Renal pelvis (tissue), 4 donors: ENCODE results near the gene MUC21. TPM values are rescaled to one million over a fixed set of nuclear protein-coding genes. Genes with fewer than 3 reads are reported as not detected.
"Not testable (repeated sequence)": the region's sequence is repeated elsewhere in the genome, so short reads cannot be mapped to it uniquely, and the experiment has no call there.

ENCODE experiments used
- DNase-seq: peaks from one replicate; pipeline ENCODE4 v3.0.0-alpha.2; 2013
- polyA plus RNA-seq, 3 donors: library from polyadenylated mRNA; unstranded; fragments of 120-200 nt; gene quantifications; one replicate each; pipeline ENCODE4 v1.2.1, GENCODE V29; 2013; ENCODE audit not compliant: insufficient read length in 3 of 3

Gene MUC21
- polyA plus RNA-seq, 3 donors: 0.09 TPM; not detected in 2

- no peak for DNase-seq
Measured at GRCh38 chr6:31007694-31008093, 24.2 kb downstream of the MUC21 start.

- no peak for DNase-seq
Measured at GRCh38 chr6:31008165-31008564, 24.6 kb downstream of the MUC21 start.

GRCh38 chr6:31009731-31010130, 26.2 kb downstream of the MUC21 start:
- no peak for DNase-seq

- no peak for DNase-seq
Measured at GRCh38 chr6:31010393-31011060, 27.0 kb downstream of the MUC21 start, which contains the start of gene MUC22. TSS of gene MUC22 (plus strand) at chr6:31010474. CDS start at chr6:31010707, 233 bp downstream.

- no peak for DNase-seq
Measured at GRCh38 chr6:31011153-31011552, 27.6 kb downstream of the MUC21 start.

- no peak for DNase-seq
Measured at GRCh38 chr6:31016659-31017299, 33.3 kb downstream of the MUC21 start.

GRCh38 chr6:31017436-31017835, 33.9 kb downstream of the MUC21 start:
- DNase-seq: not testable (repeated sequence)

GRCh38 chr6:31020057-31020456, 36.5 kb downstream of the MUC21 start:
- no peak for DNase-seq

- DNase-seq: not testable (repeated sequence)
Measured at GRCh38 chr6:31020631-31021255, 37.2 kb downstream of the MUC21 start.

- DNase-seq: not testable (repeated sequence)
Measured at GRCh38 chr6:31021705-31022531, 38.4 kb downstream of the MUC21 start.

GRCh38 chr6:31025595-31025994, 42.1 kb downstream of the MUC21 start:
- DNase-seq: no peak

- DNase-seq: no peak
Measured at GRCh38 chr6:31031095-31031494, 47.6 kb downstream of the MUC21 start.

GRCh38 chr6:31033075-31033474, 49.6 kb downstream of the MUC21 start:
- no peak for DNase-seq

- no peak for DNase-seq
Measured at GRCh38 chr6:31035862-31036497, 52.5 kb downstream of the MUC21 start.

- no peak for DNase-seq
Measured at GRCh38 chr6:31037169-31037568, 53.7 kb downstream of the MUC21 start.

GRCh38 chr6:31037682-31038081, 54.2 kb downstream of the MUC21 start:
- no peak for DNase-seq

- DNase-seq: no peak
Measured at GRCh38 chr6:31038559-31038958, 55.0 kb downstream of the MUC21 start.
